Hippocampal formation (tissue), 2 donors: ENCODE results near the gene MAPK8IP3.
"Not testable (repeated sequence)": the region's sequence is repeated elsewhere in the genome, so short reads cannot be mapped to it uniquely, and the experiment has no call there.

Experiments used
- DNase-seq, 2 donors: peaks; one replicate each; lab custom pipeline; 2025; lab: John Stamatoyannopoulos, UW

Gene MAPK8IP3

DNA sequence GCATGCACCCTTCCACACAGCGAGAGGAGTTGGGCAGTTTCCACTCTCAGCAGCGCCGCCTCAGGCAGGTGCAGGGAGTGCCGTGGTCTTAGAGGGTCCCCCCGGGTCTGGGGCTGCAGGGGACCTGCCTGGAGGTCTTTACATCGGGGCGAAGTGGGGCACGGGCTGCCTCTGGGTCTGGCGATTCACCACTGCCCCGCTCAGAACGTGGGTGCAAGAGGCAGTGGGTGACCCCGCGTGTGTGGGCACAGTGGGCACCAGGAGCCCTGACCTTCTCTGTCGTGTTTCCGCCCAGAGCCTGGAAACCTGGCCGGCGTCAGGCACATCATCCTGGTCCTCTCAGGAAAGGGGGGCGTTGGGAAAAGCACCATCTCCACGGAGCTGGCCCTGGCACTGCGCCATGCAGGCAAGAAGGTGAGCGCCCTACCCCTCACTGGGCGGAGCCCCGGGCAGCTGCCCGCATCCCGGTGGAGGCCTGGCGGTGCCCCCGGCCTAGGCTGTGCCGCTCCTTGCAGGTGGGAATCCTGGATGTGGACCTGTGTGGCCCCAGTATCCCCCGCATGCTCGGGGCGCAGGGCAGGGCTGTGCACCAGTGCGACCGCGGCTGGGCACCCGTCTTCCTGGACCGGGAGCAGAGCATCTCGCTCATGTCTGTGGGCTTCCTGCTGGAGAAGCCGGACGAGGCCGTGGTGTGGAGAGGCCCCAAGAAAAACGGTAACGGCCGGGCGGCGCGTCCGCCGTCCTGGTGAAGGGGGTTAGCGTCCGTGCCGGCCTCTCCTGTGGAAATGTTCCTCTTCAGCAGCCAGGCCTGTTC is 80.5 kb downstream of the MAPK8IP3 start:
- no peak for DNase-seq

DNA sequence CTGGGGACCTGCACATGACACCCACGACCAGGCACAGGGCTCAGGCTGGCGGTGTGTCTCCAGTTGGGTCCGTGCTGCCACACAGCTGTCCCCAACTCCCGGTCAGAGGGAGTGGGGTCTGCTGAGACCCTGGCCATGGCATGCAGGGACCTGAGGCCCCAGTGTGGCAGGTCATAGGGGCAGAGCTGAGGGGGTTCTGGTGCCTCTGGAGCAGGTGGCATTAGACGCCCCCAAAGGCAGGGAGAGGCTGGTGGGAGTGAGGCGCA is 81.0 kb downstream of the MAPK8IP3 start:
- DNase-seq: no peak

DNA sequence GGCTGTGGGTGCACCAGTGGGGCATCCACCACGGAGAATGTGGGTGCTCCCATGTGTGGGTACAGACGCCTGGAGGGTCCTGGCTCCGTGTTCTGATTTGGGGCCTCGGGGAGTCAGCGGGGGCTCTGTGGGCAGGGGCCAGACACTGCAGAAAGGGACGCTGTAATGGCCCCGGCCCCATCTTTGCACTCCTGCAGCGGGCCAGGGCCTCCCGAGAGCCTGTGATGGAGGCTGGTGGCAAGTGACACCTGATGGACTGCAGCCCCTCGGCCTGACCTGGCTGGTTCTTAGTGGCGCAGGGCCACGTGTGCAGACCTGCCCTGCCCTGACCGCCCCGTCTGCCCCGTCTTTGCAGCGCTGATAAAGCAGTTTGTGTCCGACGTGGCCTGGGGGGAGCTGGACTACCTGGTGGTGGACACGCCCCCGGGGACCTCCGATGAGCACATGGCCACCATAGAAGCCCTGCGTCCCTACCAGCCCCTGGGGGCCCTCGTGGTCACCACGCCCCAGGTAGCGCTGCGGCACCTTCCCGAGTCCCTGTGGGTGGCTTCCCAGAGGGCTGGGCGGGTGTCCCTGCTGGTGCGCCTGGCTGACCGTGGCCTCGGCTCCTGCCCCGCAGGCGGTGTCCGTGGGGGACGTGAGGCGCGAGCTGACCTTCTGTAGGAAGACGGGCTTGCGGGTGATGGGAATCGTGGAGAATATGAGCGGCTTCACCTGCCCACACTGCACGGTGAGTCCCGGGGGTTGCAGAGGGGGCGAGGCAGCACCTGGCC is 81.5 kb downstream of the MAPK8IP3 start:
- no peak for DNase-seq

DNA sequence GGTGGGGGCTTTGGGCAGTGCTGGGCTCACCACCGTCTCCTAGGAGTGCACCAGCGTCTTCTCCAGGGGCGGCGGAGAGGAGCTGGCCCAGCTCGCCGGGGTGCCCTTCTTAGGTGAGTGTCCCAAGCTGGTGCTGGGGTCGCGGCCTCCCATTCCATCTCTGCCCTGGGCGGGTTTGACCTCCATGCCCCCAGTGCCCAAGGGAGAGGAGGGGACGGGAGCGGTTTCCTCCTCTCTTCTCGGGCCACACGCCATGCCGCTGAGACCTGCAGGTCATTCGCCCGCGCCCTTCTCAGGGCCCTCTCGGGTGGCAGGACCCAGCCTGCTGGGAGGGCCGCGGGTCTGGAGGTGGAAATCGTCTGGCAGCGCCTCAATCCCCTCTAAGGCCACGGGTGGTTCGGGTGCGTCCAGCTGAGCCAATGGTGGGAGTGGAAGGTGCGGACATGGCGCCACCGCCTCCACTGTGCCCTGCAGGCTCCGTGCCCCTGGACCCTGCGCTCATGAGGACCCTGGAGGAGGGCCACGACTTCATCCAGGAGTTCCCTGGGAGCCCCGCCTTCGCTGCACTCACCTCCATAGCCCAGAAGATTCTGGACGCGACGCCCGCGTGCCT is 82.2 kb downstream of the MAPK8IP3 start:
- no peak for DNase-seq

DNA sequence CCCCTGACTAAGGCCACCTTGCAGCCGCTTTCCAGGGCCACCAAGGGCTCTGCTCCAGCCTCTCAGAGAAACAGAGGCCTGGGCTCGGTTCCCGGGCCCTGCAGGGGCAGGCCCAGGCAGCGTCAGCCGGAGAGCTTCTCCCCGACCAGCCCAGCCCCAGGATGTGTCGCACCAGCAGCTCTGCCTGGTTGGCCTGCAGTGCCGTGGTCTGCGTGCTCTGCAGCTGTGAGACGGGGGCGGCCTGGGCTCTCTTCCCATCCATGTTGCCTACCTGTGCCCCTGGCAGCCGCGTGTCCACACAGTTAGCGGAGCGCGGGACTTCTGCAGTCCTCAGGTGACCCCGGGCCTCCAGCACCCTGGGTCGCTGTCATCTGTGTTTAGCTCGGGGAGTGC is 82.7 kb downstream of the MAPK8IP3 start:
- no peak for DNase-seq

DNA sequence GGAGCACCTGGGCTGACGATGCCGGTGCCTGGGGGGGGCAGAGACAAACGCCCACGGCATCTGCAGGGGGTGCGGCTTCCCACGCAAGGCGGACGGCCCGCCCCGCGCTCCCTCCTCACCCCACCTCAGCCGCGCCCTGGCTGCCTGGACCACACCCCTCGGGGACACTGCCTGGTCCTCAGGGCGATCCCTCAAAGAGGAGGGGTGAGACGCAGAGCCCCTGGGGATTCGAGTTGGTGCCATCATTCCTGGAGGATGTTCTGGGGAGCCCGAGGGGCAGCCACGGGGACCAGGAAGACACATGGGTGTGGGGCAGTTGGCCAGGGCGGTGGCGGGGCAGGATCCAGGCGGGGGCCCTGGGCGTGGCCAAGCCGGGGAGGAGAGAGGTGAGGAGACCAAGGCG is 83.6 kb downstream of the MAPK8IP3 start:
- no peak for DNase-seq

DNA sequence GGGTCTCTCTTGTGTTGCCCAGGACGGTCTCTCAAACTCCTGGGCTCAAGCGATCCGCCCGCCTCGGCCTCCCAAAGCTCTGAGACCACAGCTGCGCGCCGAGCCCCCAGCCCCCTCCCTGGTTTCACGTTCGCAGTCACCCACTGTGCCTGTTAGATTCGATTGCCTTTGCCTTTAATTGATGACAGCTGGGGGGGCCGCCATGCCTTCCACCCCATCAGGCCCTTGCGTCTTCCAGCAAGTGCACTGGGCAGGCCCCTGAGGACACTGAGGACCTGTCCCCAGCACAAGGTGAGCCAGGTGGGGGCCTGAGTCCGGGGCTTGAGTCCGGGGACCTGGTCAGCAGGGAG is 84.2 kb downstream of the MAPK8IP3 start:
- DNase-seq: no peak

DNA sequence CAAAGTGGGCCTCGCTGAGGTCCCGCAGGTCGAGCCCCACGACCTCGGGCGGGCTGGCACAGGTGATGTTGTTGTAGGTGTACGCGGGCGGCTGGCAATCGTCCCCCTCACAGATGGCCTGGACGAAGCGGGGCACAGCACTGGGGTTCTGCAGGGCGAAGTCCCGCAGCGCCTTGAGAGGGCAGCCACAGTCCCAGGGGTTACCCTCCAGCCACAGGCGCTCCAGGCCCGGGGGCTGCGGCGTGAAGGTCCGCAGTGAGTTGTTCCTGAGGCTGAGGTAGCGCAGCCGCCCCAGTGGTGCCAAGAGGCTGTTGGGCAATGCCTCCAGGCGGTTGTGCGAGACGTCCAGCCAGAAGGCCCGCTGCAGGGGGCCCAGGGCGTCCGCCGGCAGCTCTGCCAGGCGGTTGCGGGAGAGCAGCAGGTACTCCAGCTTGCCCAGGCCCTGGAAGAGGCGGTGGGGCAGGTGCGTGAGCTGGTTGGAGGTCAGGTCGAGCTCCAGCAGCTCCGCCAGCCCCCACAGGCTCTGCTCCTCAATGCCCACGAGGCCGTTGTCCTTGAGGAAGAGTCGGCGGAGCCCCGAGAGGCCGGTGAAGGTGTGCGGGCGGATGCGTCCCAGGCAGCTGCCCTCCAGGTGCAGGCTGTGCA is 84.7 kb downstream of the MAPK8IP3 start:
- no peak for DNase-seq

DNA sequence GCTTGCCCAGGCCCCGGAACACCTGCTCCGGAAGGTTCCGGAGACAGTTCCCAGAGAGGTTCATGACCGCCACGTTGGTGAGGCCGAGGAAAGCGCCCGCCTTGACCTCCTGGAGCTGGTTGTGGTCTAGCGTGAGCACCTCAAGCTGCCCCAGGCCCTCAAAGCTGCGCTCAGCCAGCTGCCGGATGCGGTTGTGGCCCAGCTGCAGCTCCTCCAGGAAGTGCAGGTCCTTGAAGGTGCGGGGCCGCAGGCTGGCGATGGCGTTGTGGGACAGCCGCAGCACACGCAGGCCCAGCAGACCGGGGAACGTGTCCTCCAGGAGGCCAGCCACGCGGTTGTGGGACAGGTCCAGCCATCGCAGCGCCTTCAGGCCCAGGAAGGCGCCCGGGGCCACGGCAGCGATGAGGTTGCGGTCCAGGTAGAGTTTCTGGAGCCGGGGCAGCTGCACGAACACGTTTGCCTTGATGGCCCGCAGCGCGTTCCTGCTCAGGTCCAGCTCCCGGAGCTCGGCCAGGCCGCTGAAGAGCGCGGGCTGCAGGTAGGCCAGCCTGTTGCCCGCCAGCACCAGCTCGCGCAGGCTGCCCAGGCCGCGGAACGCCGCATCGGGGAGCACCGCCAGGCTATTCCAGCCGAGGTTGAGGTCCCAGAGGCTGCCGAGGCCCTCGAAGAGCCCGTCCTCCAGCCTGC is 85.4 kb downstream of the MAPK8IP3 start:
- DNase-seq: no peak

DNA sequence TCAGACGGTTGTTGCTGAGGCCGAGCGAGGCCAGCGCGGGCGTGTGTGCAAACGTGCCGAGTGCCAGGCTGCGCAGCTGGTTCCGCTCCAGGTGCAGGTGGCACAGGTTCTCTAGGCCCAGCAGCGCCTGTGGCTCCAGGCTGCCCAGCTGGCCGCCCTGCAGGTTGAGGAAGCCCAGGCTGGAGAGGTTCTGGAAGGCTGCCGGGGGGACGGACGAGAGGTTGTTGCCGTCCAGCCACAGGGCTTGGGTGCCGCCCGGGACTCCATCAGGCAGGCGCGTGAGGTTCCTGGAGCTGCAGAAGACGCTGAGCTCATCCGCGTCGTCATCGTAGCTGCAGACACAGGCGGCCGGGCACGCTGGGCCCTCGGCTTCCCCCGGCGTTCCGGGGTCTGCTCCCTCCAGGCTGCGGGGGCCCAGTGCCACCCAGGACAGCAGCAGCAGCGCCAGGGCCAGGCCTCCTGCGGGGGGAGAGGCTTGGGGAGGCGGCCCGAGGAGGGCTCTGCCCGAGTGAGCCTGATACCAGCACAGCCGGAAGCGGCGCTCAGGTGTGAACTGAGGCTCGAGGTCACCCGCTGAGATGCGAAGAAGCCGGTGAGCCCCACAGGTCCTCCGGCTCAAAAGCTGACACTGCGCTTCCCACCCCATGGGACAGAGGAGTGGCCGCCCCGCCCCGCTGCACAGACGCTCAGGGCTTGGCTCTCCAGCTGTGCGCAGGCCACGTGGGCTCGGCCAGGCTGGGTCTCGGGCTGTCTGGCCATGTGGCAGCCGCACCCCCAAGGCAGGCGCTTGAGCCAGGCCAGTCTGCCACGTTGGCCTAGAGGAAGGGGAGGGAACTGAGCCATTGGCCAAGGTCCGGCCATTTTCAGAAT is 86.2 kb downstream of the MAPK8IP3 start:
- DNase-seq: no peak

DNA sequence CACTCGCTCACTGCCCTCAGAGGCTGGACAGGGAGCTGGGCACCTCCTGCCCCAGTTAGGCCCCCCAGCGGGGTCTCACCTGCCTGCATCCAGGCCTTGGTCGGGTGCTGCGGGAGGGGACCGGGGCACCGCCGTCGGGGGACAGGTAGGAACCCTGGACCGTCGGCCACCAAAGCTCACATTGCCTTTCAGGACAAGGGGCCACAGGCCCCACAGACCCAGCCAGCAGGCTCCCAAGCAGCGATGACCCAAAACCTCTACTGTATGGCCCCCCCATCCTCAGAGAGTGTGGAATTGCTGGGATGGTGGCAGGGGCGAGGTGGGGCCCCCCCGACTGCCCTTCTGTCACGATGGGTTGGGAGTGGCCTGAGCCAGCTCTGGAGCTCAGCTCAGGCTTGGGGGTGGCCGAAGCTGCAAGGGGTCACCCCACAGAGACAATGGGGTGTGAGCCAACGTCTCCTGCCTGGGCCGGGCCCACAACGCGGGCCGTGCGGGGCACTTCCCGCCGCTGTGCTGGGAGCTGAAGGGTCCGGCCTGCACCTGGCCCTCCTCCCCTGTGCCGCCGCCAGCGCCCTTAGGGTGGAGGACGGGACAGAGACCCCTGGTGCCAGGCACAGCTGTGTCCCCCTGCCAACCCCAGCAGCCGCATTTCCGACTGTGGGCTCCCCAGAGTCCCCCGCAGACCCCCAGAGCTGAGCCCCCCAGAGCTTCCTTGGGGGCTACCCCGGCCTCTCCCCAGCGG is 87.0 kb downstream of the MAPK8IP3 start:
- no peak for DNase-seq

DNA sequence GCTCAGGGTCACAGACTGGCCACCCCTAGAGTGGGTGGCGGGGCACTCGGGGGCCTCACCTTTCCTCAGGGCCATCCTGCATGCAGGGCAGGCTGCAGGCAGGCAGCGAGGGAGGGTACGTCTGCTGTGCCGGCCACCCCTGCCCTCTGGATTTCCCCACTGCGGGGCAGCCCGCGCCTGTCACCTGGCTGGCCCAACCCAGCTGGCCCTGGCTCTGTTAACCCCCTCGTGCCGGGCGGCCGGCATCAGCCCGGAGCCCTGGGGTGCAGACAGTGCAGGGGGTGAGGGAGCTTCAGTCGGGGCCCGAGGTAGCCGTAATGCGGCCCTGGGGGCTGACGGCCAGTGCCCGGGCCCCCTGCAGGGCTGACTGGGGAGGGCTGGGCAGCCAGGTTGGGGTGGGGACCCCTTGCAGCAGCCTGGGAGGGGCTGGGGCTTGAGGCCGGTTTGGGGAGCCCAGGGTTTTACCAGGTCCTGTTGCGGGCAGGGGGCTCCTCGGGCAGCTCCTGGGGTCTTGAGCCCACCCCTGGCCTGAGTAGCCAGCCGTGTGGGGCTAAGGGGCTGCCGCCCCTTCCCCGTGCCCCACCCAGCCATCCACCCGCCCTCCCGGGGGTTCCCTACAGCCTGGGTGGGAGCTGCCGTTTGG is 87.7 kb downstream of the MAPK8IP3 start, which contains the start of gene IGFALS:
IGFALS (minus strand) TSS at position 128 of the 643 bp plus-strand sequence; CDS start at position 75, 53 bp downstream.
- no peak for DNase-seq

DNA sequence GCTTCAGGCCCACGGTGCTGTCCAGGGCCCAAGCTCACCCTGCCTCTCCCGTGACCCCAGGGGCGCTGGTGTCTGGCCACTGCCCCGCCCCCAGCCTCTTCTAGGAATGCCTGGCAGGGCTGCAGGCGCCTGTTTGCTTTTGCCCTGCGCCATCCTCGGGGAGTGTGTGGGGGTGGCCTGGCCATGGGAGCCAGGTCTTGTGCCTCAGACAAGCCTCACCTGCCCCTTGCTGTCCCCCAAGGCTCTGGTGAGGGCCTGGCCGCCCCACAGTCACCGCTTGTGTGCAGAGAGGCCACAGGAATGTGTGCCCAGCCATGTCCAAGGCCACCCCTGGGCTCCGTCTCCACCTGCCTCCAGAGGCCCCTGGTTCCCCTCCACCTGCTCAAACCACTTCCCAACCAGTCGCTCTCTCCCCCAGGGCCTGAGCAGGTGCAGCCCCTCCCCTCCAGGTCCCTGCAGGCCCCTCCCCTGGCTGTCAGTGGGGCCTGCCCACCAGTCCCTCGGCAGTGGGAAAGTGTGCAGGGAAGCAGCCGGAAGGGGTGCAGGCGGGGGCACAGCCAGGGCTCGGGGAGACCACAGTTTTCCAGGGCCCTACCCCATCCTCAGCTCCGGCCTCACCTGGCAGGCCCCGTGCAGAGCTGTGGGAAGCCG is 88.4 kb downstream of the MAPK8IP3 start:
- no peak for DNase-seq

DNA sequence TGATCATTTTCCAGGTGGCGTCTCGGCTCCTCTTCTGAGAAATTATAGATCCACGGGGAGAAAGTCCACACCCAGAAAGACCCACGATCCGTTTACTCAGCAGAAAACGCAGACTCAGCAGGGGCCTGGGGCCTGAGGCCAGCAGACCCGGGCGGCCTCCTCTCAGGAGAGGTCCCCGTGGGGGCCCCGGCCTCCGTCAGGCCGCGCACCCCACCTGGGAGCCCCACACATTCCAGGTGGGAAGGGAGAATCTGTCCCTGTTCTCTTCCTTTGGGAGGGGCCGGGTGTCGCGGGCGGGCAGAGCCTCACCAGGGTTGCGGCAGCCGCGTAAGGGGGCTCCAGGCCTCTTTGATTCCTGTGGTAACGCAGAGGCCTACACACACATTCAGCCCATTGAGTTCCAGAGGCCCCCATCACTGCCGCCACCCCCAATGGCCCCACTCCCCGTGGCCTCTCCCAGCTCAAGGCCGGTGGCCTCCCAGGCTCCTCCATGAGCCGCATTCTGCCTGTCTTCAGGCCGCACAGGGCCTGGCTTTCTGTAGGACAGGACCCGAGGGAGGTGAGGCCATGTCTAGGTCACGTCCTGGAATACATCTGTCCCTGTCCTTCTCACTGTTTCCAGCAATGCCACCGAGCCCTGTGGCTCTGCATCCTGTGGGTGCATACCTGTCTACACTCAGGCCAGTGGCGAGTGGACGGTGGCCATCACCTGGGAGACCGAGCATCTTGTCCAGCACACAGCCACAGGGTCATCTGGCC is 89.1 kb downstream of the MAPK8IP3 start:
- no peak for DNase-seq

DNA sequence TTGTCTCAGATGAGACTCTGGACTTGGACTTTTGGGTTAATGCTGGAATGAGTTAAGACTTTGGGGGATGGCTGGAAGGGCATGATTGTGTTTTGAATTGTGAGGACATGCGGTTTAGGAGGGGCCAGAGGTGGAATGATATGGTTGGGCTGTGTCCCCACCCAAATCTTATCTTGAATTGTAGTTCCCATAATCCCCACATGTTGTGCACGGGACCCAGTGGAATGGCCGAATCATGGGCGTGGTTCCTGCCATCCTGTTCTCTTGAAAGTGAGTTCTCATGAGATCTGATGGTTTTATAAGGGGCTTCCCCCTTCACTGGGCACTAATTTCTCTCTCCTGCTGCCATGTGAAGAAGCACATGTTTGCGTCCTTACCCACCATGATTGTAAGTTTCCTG is 93.3 kb downstream of the MAPK8IP3 start:
- DNase-seq: not testable (repeated sequence)

DNA sequence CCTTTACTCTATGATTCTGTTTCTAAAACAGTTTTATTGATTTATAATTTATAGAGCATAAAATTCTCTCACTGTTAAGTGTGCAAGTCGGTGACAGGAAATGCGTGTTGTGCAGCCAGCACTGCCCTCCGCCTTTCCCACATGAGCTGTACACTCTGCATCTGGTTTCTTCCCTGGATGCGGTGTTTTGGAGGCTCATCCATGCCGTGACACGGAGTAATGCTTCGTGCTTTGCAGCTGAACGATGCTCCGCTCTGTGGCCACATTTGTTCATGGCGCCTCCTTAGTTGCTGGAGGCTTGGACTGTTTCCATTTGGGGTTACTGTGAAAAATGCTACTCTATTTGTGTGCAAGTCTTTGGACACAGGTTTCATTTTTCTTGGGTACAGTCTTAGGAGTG is 94.7 kb downstream of the MAPK8IP3 start:
- no peak for DNase-seq

DNA sequence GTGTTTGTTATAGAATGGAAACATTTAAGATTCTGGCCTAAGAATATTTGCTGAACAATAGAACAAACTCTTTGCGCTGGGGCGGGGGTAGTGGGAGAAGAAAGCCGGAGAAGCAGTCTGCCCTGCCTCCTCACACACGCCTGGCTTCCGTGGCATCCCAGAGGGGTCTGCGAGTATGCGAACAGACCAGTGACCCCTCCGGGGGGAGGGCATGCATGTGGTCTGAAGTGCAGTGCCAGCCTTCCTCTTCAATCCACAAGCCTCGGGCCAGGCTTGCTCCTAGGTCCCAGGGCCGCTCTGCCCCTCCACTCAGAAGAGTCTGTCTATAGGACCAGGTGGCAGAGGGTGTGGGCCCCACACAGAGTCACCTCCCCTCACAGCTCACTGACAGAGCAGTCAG is 101.6 kb downstream of the MAPK8IP3 start:
- DNase-seq: no peak

DNA sequence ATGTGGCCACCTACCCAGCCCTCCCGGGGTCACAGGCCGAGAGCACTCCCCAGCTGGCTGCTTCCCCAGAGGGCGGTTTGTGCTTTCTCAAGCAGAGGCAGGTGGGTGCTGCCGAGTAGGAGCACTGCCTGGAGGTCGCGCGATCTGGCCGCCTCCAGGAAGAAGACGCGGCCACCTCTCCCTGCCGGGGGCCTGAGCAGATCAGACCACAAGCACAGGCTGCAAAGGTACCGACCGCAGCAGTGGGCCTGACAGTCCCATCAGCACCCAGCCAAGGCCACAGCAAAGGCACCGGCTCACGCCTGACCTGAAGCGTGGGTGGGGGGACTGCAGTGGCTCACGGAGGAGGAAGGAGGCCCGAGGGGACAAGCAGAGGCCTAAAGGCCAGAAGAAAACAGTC is 102.7 kb downstream of the MAPK8IP3 start:
- no peak for DNase-seq
